Heart left ventricle (tissue), 13 donors: ENCODE data around the gene ANKRD11.

ENCODE experiments used
- POLR2A ChIP-seq, 2 donors: fragments of 450-650 bp; IDR thresholded peaks; one replicate each; pipeline ENCODE4 v1.6.1; 2017; ENCODE audit warnings: antibody characterized with exemption in 2 of 2, mild to moderate bottlenecking in 2 of 2, moderate library complexity in 2 of 2
- TF ChIP-seq, protein P1 (sequence below), 12 donors: fragments of 200-600 bp; sonication (generic) in 4 of 12; IDR thresholded peaks; one replicate each; pipeline versions ENCODE4 v1.5.0 to v1.8.0; 2018 to 2022; ENCODE audit warnings: antibody characterized with exemption in 12 of 12, mild to moderate bottlenecking in 5 of 12
- donor health status: ischemic (EF 13 %, LVEDD 7.1; RV severe dilation, severe dysfunction).
- donor health status: DM: no; HTN: yes; CAD: no.
- donor health status: DM: no; HTN: no; CAD: no.
- donor health status: ischemic (EF 25% LVEDD 6.9; RV normal size, moderate dysfunction).
- donor health status: ischemic (EF 25% LVEDD 5.7; RV mildly dilated, moderate dysfunction).
- donor health status: ischemic (EF 35%, LVEDD 5.7; RV mildly dilated, moderate dysfunction).
- donor health status: nonischemic (EF 11% LVEDD 7.7; RV severe dilation, severe dysfunction).
- donor health status: DM: yes; HTN: yes; CAD: no.
- donor health status: PGD.
- donor health status: ischemic (EF 29% LVEDD 5.4; RV normal size, mild dysfunction).
- donor health status: nonischemic (EF 23%, LVEDD 6.1; RV moderate dilation, normal function).

DNA sequence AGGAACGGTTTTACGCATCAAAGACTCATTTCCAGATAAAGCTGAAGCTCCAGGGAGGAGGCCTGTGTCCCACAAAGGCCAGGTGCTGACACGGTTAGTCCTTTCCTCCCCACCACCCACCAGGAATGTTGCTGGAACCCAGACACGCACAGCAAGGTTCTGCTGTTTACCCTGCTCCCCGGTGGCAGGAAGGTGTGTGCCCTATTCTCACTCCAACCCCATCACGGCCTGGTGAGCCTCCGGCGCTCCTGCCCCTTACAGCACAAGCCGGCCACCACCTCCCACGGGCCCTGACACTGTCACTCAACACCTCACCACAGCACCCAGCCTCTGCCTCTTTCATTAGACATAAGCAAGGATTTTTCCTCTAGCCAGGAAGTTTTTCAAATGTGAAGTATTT is 47.8 kb downstream of the ANKRD11 start:
- TF ChIP-seq, protein P1, sequence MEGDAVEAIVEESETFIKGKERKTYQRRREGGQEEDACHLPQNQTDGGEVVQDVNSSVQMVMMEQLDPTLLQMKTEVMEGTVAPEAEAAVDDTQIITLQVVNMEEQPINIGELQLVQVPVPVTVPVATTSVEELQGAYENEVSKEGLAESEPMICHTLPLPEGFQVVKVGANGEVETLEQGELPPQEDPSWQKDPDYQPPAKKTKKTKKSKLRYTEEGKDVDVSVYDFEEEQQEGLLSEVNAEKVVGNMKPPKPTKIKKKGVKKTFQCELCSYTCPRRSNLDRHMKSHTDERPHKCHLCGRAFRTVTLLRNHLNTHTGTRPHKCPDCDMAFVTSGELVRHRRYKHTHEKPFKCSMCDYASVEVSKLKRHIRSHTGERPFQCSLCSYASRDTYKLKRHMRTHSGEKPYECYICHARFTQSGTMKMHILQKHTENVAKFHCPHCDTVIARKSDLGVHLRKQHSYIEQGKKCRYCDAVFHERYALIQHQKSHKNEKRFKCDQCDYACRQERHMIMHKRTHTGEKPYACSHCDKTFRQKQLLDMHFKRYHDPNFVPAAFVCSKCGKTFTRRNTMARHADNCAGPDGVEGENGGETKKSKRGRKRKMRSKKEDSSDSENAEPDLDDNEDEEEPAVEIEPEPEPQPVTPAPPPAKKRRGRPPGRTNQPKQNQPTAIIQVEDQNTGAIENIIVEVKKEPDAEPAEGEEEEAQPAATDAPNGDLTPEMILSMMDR (IDR thresholded peaks at IDR 0.05), result no peak
- no peak for TF ChIP-seq POLR2A (IDR thresholded peaks at IDR 0.05)
